Ovary (tissue), 3 donors: ENCODE results near the gene UTP14C.

Experiments used
- CTCF ChIP-seq, 3 donors: fragments of 450-650 bp in 2 of 3; fragments of 200-600 bp in 1 of 3; IDR thresholded peaks; one replicate each; pipeline versions ENCODE4 v1.5.1 to v1.8.0; 2016 to 2022; ENCODE audit warnings: antibody characterized with exemption in 3 of 3, mild to moderate bottlenecking in 1 of 3
- EP300 ChIP-seq: sonication (generic); formaldehyde crosslinking; IDR thresholded peaks from one replicate; pipeline ENCODE4 v1.6.1; 2017; ENCODE audit warnings: antibody characterized with exemption
- POLR2A ChIP-seq: fragments of 450-650 bp; IDR thresholded peaks from one replicate; pipeline ENCODE4 v1.6.1; 2017; ENCODE audit warnings: antibody characterized with exemption, mild to moderate bottlenecking, moderate library complexity
- donor health status: DM: no; HTN: no; CAD: no.

- TF ChIP-seq CTCF (IDR thresholded peaks at IDR 0.05) (no peak), EP300 (no peak), POLR2A (no peak)
Observed at GRCh38 chr13:52010890-52011631, 13.4 kb upstream of the UTP14C start, which contains the start of gene ATP7B.
